ENCODE results near the gene TNS3. TPM values are rescaled to one million over a fixed set of nuclear protein-coding genes. Genes with fewer than 3 reads are reported as not detected.

The TNS3 gene
- total RNA-seq, 2 experiments from 2014 or later, result not detected

DNA sequence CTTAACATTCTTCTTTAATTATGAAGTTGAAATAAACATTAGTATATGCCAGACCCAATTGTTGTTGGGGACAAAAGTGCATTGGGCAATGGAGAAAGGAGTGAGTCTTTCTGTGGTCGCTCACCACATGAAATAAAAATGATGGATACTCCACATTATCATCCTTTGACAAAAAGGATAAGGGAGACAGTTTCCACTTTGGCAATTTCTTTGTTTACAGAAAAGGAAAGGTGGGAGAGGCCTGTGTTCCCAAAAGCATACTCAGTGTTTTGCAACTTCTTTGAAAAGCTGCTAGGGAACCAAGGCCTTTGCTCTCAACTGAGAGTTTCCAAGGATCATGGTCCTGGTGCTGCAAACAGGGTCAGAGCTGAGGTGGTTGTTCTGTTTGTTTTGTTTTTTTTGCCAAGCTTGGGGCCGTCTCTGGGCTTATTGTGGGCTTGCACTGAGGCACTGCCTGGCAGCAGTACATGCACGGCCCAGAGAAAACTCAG is 341.9 kb downstream of the TNS3 start:
- ATAC-seq (no peak), DNase-seq (no peak)
- no peaks in the 10 kb centered on the region for H3K36me3 Mint-ChIP-seq (ENCODE audit: low read depth)
- H3K9me3 Mint-ChIP-seq (ENCODE audit: insufficient read depth), result no peaks in the 10 kb centered on the region
- H3K27ac Mint-ChIP-seq, result no peak overlapping the region
- POLR2A ChIA-PET, result no interaction called here
- no peak overlapping the region for H3K4me3 Mint-ChIP-seq
- CTCF ChIA-PET, result no interaction called here
- no peaks in the 10 kb centered on the region for H3K4me1 Mint-ChIP-seq (ENCODE audit: low read depth)
- H3K27me3 Mint-ChIP-seq (ENCODE audit: low read depth), result peaks cover 6% of the 10 kb centered on the region

DNA sequence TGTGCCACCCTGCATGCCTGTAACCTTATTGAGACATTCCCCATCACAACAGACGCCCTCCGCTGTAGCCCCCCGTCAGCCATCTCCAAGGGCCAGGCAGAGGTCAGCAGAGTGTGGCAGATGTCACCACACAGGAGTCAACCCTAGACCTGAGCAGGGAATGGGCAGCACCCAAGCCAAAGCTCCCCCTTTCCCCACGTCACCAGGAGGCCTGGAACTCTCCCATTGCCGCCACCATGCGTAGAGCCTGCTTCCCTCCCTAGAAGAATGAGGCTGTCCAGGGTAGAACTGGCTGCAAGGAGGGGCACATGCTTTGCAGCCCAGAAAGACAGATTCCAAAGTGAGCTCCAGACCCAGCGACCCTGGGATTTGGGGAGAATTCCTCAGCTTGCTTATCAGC is 342.9 kb downstream of the TNS3 start:
- Mint-ChIP-seq H3K27ac (no peak overlapping the region), H3K36me3 (ENCODE audit: low read depth) (no peaks in the 10 kb centered on the region), H3K9me3 (ENCODE audit: insufficient read depth) (no peaks in the 10 kb centered on the region), H3K4me3 (no peak overlapping the region), H3K27me3 (ENCODE audit: low read depth) (peaks cover 6% of the 10 kb centered on the region), H3K4me1 (ENCODE audit: low read depth) (no peaks in the 10 kb centered on the region)
- no peak for DNase-seq
- no peak for ATAC-seq
- ChIA-PET POLR2A (no interaction called here), CTCF (no interaction called here)

DNA sequence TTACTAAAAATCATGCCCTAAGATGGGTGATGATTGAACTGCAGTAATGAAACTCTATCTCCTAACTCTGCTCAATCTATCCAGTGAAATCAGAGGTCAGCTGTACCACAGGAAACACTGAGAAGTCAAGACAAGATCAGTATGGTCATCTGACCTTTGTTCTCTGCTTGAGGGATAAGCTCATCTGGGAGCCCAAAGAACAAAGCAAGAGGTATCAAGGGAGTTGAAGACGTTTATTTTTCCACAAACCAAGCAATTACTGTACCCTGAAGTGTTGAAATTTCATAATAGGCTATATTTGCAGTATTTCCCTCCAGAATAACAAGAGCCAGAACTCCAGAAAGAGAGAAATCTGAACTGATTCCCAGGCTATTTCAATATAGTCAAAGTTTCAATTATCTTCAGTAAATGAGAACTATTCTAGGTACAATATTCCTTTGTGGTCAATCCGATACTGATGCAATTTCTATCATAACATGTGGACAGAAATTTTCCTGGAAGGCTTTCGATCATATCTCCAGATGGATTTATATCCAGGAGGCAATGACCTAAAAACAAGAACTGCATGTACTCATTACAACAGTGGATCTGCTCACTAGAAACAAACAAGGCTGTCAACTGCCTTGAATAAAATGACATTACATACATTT is 345.3 kb downstream of the TNS3 start:
- no peaks in the 10 kb centered on the region for H3K4me1 Mint-ChIP-seq (ENCODE audit: low read depth)
- POLR2A ChIA-PET, result interaction anchor here (0.6 kb wide), 1 partner anchor 1554 kb away, joined by 3 read pairs; no protein-coding TSS in a partner anchor
- ATAC-seq (no peak), DNase-seq (no peak)
- H3K4me3 Mint-ChIP-seq, result no peak overlapping the region
- CTCF ChIA-PET, result no interaction called here
- peaks cover 6% of the 10 kb centered on the region for H3K27me3 Mint-ChIP-seq (ENCODE audit: low read depth)
- H3K27ac Mint-ChIP-seq, result no peak overlapping the region
- H3K36me3 Mint-ChIP-seq (ENCODE audit: low read depth), result no peaks in the 10 kb centered on the region
- no peaks in the 10 kb centered on the region for H3K9me3 Mint-ChIP-seq (ENCODE audit: insufficient read depth)

DNA sequence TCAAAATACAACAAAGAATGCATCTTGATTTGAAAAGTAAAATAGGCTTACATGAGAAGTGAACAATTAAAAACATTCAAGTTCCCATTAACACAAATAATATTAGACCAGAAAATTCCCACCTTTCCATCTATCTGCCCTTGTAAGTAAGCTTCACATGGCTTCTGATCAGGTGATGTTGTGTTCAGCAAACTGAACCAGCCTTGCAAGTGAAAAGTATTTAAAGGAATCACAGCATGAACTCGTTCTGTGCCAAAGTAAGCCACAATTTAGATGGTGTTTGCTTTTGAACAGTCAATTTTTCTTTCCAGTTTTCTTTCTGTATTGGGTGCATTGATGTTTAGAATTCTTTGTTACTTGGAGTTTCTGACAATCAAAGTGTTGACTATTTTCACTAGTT is 347.9 kb downstream of the TNS3 start:
- H3K4me1 Mint-ChIP-seq (ENCODE audit: low read depth), result no peaks in the 10 kb centered on the region
- POLR2A ChIA-PET, result interaction anchor here (0.5 kb wide), 1 partner anchor 1465 kb away, joined by 3 read pairs; no protein-coding TSS in a partner anchor
- no peak overlapping the region for H3K4me3 Mint-ChIP-seq
- CTCF ChIA-PET, result no interaction called here
- DNase-seq (no peak), ATAC-seq (no peak)
- peaks cover 3% of the 10 kb centered on the region for H3K27me3 Mint-ChIP-seq (ENCODE audit: low read depth)
- H3K36me3 Mint-ChIP-seq (ENCODE audit: low read depth), result no peaks in the 10 kb centered on the region
- no peaks in the 10 kb centered on the region for H3K9me3 Mint-ChIP-seq (ENCODE audit: insufficient read depth)
- no peak overlapping the region for H3K27ac Mint-ChIP-seq

DNA sequence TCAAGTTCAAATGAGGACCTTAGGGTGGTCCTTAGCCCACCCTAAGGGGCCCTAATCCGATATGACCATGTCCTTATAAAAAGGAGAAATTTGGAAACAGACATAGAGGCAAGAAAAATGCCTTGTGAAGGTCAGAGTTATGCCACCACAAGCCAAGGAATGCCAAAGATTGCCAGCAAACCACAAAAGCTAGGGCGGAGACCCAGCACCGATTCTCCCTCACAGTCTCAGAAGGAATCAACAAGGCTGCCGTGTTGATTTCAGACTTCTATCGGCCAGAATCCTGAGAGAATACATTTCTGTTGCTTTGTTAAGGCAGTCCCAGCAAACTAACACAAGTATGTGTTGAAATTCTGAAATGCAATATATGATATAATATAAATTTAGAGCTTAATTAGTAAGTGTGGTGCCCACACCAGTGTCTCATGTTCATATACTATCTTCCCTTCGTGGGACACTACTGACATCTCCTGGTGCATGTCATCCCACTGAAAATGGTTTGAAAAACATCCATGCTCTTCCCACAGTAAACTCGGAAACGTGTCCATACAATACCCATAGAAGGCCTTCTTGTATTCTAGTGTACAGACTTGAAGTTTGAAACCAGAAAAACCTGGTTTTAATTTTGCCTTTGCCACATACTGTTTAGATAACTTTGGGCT is 349.0 kb downstream of the TNS3 start:
- ChIA-PET POLR2A (no interaction called here), CTCF (no interaction called here)
- DNase-seq, result no peak
- no peaks in the 10 kb centered on the region for H3K9me3 Mint-ChIP-seq (ENCODE audit: insufficient read depth)
- H3K27me3 Mint-ChIP-seq (ENCODE audit: low read depth), result peaks cover 3% of the 10 kb centered on the region
- H3K4me1 Mint-ChIP-seq (ENCODE audit: low read depth), result no peaks in the 10 kb centered on the region
- H3K27ac Mint-ChIP-seq, result no peak overlapping the region
- ATAC-seq, result no peak
- H3K36me3 Mint-ChIP-seq (ENCODE audit: low read depth), result no peaks in the 10 kb centered on the region
- no peak overlapping the region for H3K4me3 Mint-ChIP-seq

DNA sequence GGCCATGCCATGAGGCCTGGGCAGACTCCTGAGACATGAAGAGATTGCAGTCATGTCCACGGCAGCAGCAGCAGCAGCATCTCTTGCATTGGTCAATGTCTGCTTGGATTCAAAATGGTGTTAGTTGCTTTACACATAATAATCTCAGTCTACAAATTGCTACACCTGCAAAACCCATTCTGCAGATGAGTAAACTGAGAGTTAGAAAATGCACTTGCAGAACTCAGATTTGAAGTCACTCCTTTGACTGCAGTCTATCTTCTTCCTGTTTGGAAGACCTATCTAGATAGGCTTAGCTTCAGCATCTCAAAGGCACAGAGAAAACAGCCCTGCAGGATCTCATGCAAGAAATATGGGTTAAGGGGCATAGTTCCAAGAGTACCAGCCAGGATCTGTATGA is 350.3 kb downstream of the TNS3 start:
- Mint-ChIP-seq H3K36me3 (ENCODE audit: low read depth) (no peaks in the 10 kb centered on the region), H3K4me1 (ENCODE audit: low read depth) (no peaks in the 10 kb centered on the region), H3K9me3 (ENCODE audit: insufficient read depth) (no peaks in the 10 kb centered on the region), H3K27me3 (ENCODE audit: low read depth) (no peaks in the 10 kb centered on the region), H3K4me3 (no peak overlapping the region), H3K27ac (no peak overlapping the region)
- DNase-seq (no peak), ATAC-seq (no peak)
- ChIA-PET CTCF (no interaction called here), POLR2A (no interaction called here)

DNA sequence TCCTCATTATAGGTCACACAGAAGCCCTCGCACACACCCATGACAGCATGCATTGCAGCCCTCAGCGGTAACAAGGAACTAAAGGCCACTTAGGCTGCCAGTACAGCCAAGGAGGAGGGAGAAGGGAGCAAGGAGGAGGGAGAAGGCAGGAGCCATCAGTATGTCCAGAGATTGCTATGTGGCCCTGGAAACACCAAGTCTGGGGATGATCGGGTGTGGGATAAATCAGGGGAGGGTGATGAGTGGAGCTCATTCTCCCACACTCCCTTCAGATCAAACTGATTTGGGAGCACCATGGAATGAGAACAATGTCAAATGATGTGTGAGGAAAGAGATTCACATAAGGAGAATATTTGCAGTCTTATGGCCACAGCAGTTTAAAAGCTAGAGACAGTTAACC is 350.9 kb downstream of the TNS3 start:
- no peaks in the 10 kb centered on the region for H3K36me3 Mint-ChIP-seq (ENCODE audit: low read depth)
- no peak overlapping the region for H3K4me3 Mint-ChIP-seq
- no peaks in the 10 kb centered on the region for H3K27me3 Mint-ChIP-seq (ENCODE audit: low read depth)
- POLR2A ChIA-PET, result no interaction called here
- ATAC-seq (no peak), DNase-seq (no peak)
- no peaks in the 10 kb centered on the region for H3K4me1 Mint-ChIP-seq (ENCODE audit: low read depth)
- no peak overlapping the region for H3K27ac Mint-ChIP-seq
- CTCF ChIA-PET, result no interaction called here
- H3K9me3 Mint-ChIP-seq (ENCODE audit: insufficient read depth), result no peaks in the 10 kb centered on the region

DNA sequence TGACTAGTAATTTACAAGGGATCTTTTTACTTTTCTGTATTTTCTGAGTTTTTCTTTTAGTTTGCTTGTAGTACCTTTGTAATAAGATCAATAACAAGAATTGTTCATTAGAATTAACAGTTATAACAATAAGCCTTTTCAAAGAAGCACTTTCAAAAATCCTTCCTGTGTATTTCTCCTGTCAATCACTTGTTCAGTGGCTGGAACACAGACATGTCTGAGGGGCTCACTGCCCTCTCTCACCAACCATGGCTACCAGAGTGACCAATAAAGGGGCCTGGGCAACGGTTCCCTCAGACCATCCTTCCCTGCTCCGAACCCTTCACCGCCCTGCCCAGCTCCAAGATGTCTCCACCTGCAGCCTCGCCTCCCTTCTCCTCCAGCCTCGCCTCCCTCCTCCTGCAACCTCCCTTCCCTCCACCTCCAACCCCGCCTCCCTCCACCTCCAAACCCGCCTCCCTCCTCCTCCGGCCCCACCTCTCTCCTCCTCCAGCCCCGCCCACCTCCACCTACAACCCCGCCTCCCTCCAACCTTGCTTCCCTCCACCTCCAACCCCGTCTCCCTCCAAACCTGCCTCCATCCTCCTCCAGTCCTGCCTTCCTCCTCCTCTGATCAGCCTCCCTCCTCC is 353.4 kb downstream of the TNS3 start:
- H3K4me1 Mint-ChIP-seq (ENCODE audit: low read depth), result peaks cover 4% of the 10 kb centered on the region
- ATAC-seq (no peak), DNase-seq (no peak)
- ChIA-PET POLR2A (no interaction called here), CTCF (no interaction called here)
- no peaks in the 10 kb centered on the region for H3K9me3 Mint-ChIP-seq (ENCODE audit: insufficient read depth)
- H3K36me3 Mint-ChIP-seq (ENCODE audit: low read depth), result no peaks in the 10 kb centered on the region
- no peak overlapping the region for H3K27ac Mint-ChIP-seq
- no peaks in the 10 kb centered on the region for H3K27me3 Mint-ChIP-seq (ENCODE audit: low read depth)
- H3K4me3 Mint-ChIP-seq, result no peak overlapping the region

DNA sequence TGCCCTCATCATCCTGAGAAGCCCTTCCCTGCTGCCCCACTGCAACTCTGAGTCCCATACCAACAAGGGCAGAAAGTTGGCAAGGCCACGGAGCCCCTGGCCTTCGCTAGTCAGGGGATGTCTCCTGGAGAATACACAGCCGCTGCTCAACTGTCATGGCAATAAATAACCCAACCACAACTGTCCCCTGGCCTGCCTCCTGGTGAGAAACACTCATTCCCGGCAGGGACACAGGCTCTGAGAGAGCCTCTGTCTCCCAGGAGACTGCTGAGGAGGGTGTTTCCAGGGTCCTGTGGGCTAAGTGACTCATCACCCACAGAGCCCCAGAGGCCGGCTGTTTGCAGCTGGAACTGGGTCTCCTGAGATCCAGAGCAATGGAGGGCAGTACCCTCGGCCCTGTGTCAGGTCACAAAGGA is 354.1 kb downstream of the TNS3 start:
- H3K27me3 Mint-ChIP-seq (ENCODE audit: low read depth), result no peaks in the 10 kb centered on the region
- no peak overlapping the region for H3K4me3 Mint-ChIP-seq
- H3K9me3 Mint-ChIP-seq (ENCODE audit: insufficient read depth), result no peaks in the 10 kb centered on the region
- no peak for DNase-seq
- POLR2A ChIA-PET, result no interaction called here
- ATAC-seq, result no peak
- no peak overlapping the region for H3K27ac Mint-ChIP-seq
- H3K4me1 Mint-ChIP-seq (ENCODE audit: low read depth), result peaks cover 4% of the 10 kb centered on the region
- CTCF ChIA-PET, result no interaction called here
- H3K36me3 Mint-ChIP-seq (ENCODE audit: low read depth), result no peaks in the 10 kb centered on the region

DNA sequence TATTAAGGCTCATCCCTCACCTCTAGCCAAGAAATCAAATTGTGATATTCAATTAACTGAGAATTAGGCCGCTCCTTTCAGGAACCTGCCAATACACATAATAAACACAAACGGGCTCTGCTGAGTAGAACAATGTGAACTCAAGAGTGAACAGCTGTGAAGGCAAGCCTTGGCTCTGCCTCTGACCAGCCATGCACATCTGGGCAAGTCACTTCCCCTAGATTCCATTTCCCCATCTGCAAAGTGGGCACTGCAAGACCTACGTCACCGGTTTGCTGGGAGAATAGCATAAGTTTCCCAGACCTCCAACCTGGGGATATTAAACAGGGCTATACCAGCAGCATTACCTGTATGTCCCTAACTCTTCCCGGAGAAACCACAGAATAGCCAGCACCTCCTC is 355.2 kb downstream of the TNS3 start:
- no peak for ATAC-seq
- Mint-ChIP-seq H3K4me1 (ENCODE audit: low read depth) (peaks cover 4% of the 10 kb centered on the region), H3K9me3 (ENCODE audit: insufficient read depth) (no peaks in the 10 kb centered on the region), H3K27me3 (ENCODE audit: low read depth) (no peaks in the 10 kb centered on the region), H3K36me3 (ENCODE audit: low read depth) (no peaks in the 10 kb centered on the region), H3K27ac (no peak overlapping the region), H3K4me3 (no peak overlapping the region)
- ChIA-PET CTCF (no interaction called here), POLR2A (no interaction called here)
- no peak for DNase-seq

DNA sequence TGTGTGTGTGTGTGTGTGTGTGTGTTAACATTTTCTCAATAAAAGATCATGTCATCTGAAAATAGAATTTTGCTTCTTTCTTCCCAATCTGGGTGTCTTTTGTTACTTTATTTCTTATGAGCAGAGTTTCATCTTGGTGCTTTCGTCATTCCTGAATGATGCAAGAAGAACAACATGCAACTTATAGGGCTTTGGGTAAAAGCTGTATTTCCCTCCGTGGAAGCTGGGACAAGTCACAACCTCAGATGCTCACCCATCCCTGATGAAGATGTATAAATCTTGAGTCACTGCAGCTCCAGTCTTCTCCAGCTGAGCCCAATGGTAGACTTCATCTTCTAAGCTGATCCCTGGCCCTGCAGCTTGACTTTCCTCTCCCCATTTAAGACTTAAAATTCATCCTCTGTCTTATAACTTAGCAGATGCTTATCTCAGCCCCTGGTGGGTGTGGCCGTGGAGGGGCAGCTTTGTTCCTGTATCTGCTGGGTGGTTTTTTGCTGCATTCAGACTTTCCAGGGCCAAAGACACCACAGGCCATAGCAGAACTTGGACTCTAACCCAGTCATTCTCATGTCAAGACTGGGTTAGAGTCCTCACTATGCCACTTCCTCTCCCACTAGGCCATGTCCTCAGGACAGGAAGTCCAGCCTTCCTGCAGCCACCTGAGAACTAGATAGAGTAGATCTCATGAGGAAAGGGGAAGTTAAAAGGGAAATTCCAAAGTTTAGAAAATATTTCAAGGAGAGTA is 356.4 kb downstream of the TNS3 start:
- no peak overlapping the region for H3K4me3 Mint-ChIP-seq
- DNase-seq (no peak), ATAC-seq (no peak)
- CTCF ChIA-PET, result no interaction called here
- H3K9me3 Mint-ChIP-seq (ENCODE audit: insufficient read depth), result no peaks in the 10 kb centered on the region
- no peaks in the 10 kb centered on the region for H3K27me3 Mint-ChIP-seq (ENCODE audit: low read depth)
- no peaks in the 10 kb centered on the region for H3K36me3 Mint-ChIP-seq (ENCODE audit: low read depth)
- H3K27ac Mint-ChIP-seq, result no peak overlapping the region
- POLR2A ChIA-PET, result no interaction called here
- peaks cover 4% of the 10 kb centered on the region for H3K4me1 Mint-ChIP-seq (ENCODE audit: low read depth)

All from activated CD8-positive, alpha-beta T cell treated with anti-CD3 and anti-CD28 coated beads, Interleukin-2, amount 10 ng/mL, durations not matched to agents 7 days and 5 days (primary cell).